ENCODE data around the gene SAMM50. TPM values are rescaled to one million over a fixed set of nuclear protein-coding genes. Genes with fewer than 3 reads are reported as not detected.

The SAMM50 gene
- total RNA-seq, 2 donors from 2014 or later = 10.2 to 20.2 TPM

DNA sequence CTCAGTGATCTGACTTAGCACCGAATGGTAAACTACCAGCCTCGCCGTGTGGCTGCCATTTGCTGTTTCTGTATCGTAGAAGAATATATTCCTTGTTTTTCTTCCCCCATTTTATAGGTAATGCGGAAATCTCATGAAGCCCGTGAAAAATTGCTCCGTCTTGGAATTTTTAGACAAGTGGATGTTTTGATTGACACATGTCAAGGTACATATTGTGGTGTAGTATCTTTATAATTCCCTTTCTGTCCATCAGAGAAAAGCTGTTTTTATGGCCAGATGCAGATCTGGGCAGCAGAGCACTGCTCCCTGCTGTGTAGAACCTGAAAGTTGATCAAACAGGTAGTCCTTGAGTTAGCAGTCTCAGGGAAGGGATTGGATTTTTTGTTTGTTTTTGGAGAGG is 13.4 kb downstream of the SAMM50 start:
- H3K9me3 ChIP-seq = no peaks in the 10 kb centered on the region
- H3K27me3 ChIP-seq = no peaks in the 10 kb centered on the region
- ATAC-seq = no peak
- H3K36me3 ChIP-seq (replicated peaks in 1 of 2; ENCODE audit: insufficient read depth in 1 of 2, low read depth in 2 of 2) = peaks cover 0 to 27% of the 10 kb centered on the region in 2 donors
- WGBS, 2 donors = 97 to 98% methylated on average over 7 of the region's 7 CpGs
- H3K27ac ChIP-seq = no peak overlapping the region
- no peak for DNase-seq
- intact Hi-C loops (cut with DNase I) = no loop called here
- no peaks in the 10 kb centered on the region for H3K4me1 ChIP-seq
- no peak for TF ChIP-seq POLR2A (IDR thresholded peaks at IDR 0.05)
- TF ChIP-seq, protein P1, sequence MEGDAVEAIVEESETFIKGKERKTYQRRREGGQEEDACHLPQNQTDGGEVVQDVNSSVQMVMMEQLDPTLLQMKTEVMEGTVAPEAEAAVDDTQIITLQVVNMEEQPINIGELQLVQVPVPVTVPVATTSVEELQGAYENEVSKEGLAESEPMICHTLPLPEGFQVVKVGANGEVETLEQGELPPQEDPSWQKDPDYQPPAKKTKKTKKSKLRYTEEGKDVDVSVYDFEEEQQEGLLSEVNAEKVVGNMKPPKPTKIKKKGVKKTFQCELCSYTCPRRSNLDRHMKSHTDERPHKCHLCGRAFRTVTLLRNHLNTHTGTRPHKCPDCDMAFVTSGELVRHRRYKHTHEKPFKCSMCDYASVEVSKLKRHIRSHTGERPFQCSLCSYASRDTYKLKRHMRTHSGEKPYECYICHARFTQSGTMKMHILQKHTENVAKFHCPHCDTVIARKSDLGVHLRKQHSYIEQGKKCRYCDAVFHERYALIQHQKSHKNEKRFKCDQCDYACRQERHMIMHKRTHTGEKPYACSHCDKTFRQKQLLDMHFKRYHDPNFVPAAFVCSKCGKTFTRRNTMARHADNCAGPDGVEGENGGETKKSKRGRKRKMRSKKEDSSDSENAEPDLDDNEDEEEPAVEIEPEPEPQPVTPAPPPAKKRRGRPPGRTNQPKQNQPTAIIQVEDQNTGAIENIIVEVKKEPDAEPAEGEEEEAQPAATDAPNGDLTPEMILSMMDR (IDR thresholded peaks at IDR 0.05) = no peak
- H3K4me3 ChIP-seq = no peak overlapping the region

DNA sequence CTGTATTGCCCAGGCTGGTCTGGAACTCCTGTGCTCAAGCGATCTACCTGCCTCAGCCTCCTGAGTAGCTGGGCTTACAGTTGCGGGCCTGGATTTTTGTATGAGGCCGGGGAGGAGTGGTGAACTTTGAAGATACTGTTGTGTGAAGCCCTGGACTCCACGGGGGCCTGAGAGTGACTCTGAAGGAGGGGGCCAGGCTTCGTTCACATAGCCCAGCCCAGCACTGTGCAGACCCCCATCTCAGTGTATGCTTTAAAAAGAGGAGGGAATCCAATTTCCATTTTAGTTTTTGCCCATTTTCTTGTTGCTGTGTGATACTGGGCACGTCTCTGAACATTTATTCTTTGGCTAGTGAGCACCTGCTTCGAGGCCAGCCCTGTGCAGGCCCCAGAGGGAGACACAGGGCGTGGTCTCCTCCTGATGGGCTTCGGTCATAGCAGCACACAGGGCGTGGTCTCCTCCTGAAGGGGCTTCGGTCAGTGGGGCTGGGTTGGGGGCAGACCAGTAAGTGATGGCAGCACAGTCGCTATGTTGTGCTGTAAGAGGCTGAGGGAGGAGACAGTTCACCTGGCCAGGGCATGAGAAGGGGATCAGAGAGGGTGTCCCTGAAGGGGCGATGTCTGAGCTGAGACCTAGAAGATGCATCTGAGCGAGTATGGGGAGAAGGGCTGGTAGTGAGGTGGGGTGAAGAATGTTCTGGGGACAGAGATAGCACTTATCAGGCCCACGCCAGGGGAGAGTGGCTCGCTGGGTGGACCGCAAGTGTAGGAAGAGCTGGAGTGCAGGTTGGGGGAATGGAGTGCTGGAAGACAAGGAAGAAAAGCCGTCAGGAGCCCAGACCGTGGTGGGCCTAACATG is 14.0 kb downstream of the SAMM50 start:
- H3K27ac ChIP-seq = no peak overlapping the region
- 90 to 93% methylated on average over 19 of the region's 19 CpGs for WGBS, 2 donors
- intact Hi-C loops (cut with DNase I) = no loop called here
- DNase-seq (no peak), ATAC-seq (no peak)
- H3K4me1 ChIP-seq = no peaks in the 10 kb centered on the region
- TF ChIP-seq, protein P1 (IDR thresholded peaks at IDR 0.05) = no peak
- TF ChIP-seq POLR2A (IDR thresholded peaks at IDR 0.05) = no peak
- H3K4me3 ChIP-seq = no peak overlapping the region
- no peaks in the 10 kb centered on the region for H3K9me3 ChIP-seq
- H3K27me3 ChIP-seq = no peaks in the 10 kb centered on the region
- H3K36me3 ChIP-seq (replicated peaks in 1 of 2; ENCODE audit: insufficient read depth in 1 of 2, low read depth in 2 of 2) = peaks cover 0 to 27% of the 10 kb centered on the region in 2 donors

DNA sequence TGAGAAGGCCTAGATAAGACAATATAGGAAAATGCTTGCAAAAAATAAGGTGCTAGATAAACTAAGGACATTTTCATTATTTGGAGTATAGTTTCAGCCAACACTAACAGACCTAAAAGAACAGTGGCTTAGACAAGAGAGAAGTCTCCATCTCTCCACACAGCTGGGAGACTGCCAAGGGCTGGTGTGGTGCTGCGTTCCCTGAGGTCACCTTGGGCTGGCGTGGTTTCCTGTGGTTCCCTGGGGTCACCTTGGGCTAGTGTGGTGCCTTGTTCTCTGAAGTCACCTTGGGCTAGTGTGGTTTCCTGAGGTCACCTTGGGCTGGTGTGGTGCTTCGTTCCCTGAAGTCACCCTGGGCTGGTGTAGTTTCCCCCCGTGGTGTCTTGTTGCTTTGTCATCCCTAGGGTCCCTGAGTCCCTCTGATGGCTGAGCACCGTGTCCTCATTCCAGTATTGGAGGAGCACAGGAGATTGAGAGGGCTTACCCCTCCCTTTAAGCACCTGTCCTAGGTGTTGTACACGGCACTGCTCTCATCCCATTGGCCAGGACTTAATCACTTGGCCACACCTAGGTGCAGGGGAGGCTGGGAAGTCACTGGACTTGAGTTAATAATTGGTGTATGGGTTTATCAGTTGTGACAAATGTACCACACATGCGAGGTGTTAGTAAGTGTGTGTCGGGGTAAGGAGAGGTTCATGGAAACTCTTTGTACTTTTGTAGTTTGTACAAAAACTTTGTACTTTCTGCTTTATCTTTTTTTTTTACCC is 14.9 kb downstream of the SAMM50 start:
- ATAC-seq (no peak), DNase-seq (no peak)
- H3K27me3 ChIP-seq = no peaks in the 10 kb centered on the region
- no peaks in the 10 kb centered on the region for H3K9me3 ChIP-seq
- H3K36me3 ChIP-seq (replicated peaks in 1 of 2; ENCODE audit: insufficient read depth in 1 of 2, low read depth in 2 of 2) = peaks cover 0 to 23% of the 10 kb centered on the region in 2 donors
- intact Hi-C loops (cut with DNase I) = no loop called here
- H3K4me1 ChIP-seq = no peaks in the 10 kb centered on the region
- no peak overlapping the region for H3K4me3 ChIP-seq
- no peak overlapping the region for H3K27ac ChIP-seq
- WGBS, 2 donors = 63 to 66% methylated on average over 6 to 8 of the region's 8 CpGs
- TF ChIP-seq, protein P1 (IDR thresholded peaks at IDR 0.05) = no peak
- no peak for TF ChIP-seq POLR2A (IDR thresholded peaks at IDR 0.05)

DNA sequence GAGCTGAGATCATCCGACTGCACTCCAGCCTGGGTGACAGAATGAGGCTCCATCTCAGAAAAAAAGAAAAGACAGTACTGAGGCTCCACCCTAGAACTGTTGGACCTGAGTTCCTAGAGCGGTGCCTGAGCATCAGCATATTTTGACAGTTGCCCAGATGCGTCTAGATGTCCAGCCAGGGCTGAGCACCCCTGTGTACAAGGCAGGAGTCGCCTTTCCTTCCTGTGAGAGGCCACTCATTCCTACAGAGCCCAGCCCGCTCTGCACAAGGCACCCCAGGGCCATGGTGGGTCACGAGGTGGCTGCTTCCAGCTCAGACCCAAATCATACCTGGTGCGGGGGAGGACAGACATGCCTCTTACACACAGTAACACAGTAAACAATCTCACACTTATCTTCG is 15.9 kb downstream of the SAMM50 start:
- Histone ChIP-seq H3K9me3 (no peaks in the 10 kb centered on the region), H3K27ac (no peak overlapping the region), H3K27me3 (no peaks in the 10 kb centered on the region), H3K36me3 (replicated peaks in 1 of 2; ENCODE audit: insufficient read depth in 1 of 2, low read depth in 2 of 2) (peaks cover 0 to 24% of the 10 kb centered on the region in 2 donors), H3K4me1 (no peaks in the 10 kb centered on the region), H3K4me3 (no peak overlapping the region)
- intact Hi-C loops (cut with DNase I) = no loop called here
- DNase-seq (no peak), ATAC-seq (no peak)
- 78 to 84% methylated on average over 5 to 8 of the region's 8 CpGs for WGBS, 2 donors
- TF ChIP-seq, protein P1 (IDR thresholded peaks at IDR 0.05) = no peak
